ENCODE results near the gene PNMA8B.

PNMA8B gene

DNA sequence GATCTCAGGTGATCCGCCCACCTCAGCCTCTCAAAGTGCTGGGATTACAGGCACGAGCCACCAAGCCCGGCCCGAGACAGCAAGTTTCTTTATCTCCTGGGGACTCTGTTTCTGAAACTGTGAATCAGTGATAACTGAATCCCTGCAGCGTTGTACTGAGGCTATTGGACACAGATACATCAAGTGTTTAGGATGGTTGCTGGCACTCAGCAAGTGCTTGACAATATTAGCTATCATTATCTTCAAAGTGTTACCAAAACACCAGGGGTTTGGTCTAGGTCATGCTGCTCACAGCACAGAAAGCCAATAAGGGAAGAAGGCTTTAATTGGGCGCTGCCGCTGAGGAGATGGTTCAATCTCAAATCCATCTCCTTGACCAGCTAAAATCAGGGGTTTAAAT is 46.4 kb downstream of the PNMA8B start:
- ATAC-seq: no peak
- no peak for TF ChIP-seq RARB (CRISPR knock-in tag; IDR thresholded peaks at IDR 0.05)
- no peak for TF ChIP-seq ZFP30 (CRISPR knock-in tag; IDR thresholded peaks at IDR 0.05)
- no peak for TF ChIP-seq ZNF565 (CRISPR knock-in tag; conservative IDR thresholded peaks at IDR 0.05; ENCODE audit: low read depth)
- no peak for TF ChIP-seq CREB5 (CRISPR knock-in tag; IDR thresholded peaks at IDR 0.05; ENCODE audit: low read depth)
- TF ChIP-seq OSR1 (CRISPR knock-in tag; IDR thresholded peaks at IDR 0.05): no peak
- no peak for TF ChIP-seq ISL1 (CRISPR knock-in tag; IDR thresholded peaks at IDR 0.05)
- TF ChIP-seq CSRNP3 (CRISPR knock-in tag; IDR thresholded peaks at IDR 0.05): no peak
- TF ChIP-seq BACH2 (CRISPR knock-in tag; IDR thresholded peaks at IDR 0.05; ENCODE audit: borderline replicate concordance): no peak
- TF ChIP-seq PPARA (CRISPR knock-in tag; IDR thresholded peaks at IDR 0.05; ENCODE audit: borderline replicate concordance): no peak

DNA sequence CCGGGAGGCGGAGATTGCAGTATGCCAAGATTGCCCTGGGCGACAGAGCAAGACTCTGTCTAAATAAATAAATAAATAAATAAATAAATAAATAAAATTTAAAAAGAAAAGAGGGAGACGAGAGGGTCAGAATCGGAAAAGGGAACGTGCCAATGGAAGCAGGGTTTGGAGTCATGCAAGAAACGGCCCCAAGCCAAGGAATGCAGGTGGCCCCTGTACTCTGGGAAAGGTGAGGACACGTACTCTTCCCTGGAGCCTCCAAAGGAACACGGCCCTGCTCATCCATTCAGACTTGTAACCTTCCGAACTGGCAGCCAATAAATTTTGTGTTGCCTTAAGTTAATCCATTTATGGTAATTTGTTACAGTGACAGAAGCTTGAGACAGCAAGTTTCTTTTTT is 47.1 kb downstream of the PNMA8B start:
- ATAC-seq: no peak

DNA sequence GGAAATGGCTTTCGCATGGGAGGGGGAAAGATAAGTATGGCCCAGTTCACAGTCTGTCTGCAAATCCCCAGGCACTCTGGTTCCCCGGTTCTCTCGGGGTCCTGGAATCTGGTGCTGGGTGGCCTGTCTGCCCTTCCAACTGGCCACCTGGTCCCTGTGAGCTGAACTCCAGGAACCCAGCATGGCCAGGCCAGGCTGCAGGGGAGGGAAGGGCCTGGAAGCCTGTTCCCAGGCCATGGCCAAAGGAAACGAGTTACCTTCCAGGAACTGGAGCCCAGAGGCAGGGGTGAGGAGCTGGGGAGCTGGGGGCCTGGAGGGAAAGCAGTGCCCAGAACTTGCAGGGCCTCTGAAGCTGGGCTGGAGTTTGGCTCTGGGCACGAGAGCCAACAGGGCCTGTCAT is 47.8 kb downstream of the PNMA8B start:
- no peak for ATAC-seq
- no peak for TF ChIP-seq BACH2 (CRISPR knock-in tag; IDR thresholded peaks at IDR 0.05; ENCODE audit: borderline replicate concordance)
- TF ChIP-seq SNAI2 (CRISPR knock-in tag; IDR thresholded peaks at IDR 0.05): no peak
- TF ChIP-seq PPARA (CRISPR knock-in tag; IDR thresholded peaks at IDR 0.05; ENCODE audit: borderline replicate concordance): no peak
- no peak for TF ChIP-seq GLIS3 (CRISPR knock-in tag; IDR thresholded peaks at IDR 0.05)
- no peak for TF ChIP-seq ESRRG (CRISPR knock-in tag; IDR thresholded peaks at IDR 0.05)
- no peak for TF ChIP-seq CSDC2 (CRISPR knock-in tag; IDR thresholded peaks at IDR 0.05)
- no peak for TF ChIP-seq TOX (CRISPR knock-in tag; IDR thresholded peaks at IDR 0.05; ENCODE audit: borderline replicate concordance)
- TF ChIP-seq ARNTL (CRISPR knock-in tag; IDR thresholded peaks at IDR 0.05; ENCODE audit: borderline replicate concordance, low read depth): no peak
- no peak for TF ChIP-seq ZNF565 (CRISPR knock-in tag; conservative IDR thresholded peaks at IDR 0.05; ENCODE audit: low read depth)
- no peak for TF ChIP-seq RARB (CRISPR knock-in tag; IDR thresholded peaks at IDR 0.05)
- TF ChIP-seq, protein P1, sequence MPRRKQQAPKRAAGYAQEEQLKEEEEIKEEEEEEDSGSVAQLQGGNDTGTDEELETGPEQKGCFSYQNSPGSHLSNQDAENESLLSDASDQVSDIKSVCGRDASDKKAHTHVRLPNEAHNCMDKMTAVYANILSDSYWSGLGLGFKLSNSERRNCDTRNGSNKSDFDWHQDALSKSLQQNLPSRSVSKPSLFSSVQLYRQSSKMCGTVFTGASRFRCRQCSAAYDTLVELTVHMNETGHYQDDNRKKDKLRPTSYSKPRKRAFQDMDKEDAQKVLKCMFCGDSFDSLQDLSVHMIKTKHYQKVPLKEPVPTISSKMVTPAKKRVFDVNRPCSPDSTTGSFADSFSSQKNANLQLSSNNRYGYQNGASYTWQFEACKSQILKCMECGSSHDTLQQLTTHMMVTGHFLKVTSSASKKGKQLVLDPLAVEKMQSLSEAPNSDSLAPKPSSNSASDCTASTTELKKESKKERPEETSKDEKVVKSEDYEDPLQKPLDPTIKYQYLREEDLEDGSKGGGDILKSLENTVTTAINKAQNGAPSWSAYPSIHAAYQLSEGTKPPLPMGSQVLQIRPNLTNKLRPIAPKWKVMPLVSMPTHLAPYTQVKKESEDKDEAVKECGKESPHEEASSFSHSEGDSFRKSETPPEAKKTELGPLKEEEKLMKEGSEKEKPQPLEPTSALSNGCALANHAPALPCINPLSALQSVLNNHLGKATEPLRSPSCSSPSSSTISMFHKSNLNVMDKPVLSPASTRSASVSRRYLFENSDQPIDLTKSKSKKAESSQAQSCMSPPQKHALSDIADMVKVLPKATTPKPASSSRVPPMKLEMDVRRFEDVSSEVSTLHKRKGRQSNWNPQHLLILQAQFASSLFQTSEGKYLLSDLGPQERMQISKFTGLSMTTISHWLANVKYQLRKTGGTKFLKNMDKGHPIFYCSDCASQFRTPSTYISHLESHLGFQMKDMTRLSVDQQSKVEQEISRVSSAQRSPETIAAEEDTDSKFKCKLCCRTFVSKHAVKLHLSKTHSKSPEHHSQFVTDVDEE (CRISPR knock-in tag; IDR thresholded peaks at IDR 0.05): no peak
- TF ChIP-seq ZNF70 (CRISPR knock-in tag; IDR thresholded peaks at IDR 0.05): no peak
- TF ChIP-seq CSRNP3 (CRISPR knock-in tag; IDR thresholded peaks at IDR 0.05): no peak
- TF ChIP-seq ZFP30 (CRISPR knock-in tag; IDR thresholded peaks at IDR 0.05): no peak
- TF ChIP-seq PATZ1 (CRISPR knock-in tag; IDR thresholded peaks at IDR 0.05; ENCODE audit: borderline replicate concordance): no peak
- TF ChIP-seq ZC3H10 (CRISPR knock-in tag; IDR thresholded peaks at IDR 0.05): no peak

More for the DNA sequence above, 47.1 kb downstream of the PNMA8B start:
- TF ChIP-seq ZNF8 (CRISPR knock-in tag; IDR thresholded peaks at IDR 0.05) (no peak), BACH2 (CRISPR knock-in tag; IDR thresholded peaks at IDR 0.05; ENCODE audit: borderline replicate concordance) (no peak), TCF4 (CRISPR knock-in tag; IDR thresholded peaks at IDR 0.05; ENCODE audit: borderline replicate concordance) (no peak), ZFP30 (CRISPR knock-in tag; IDR thresholded peaks at IDR 0.05) (no peak), PPARA (CRISPR knock-in tag; IDR thresholded peaks at IDR 0.05; ENCODE audit: borderline replicate concordance) (no peak), CSDC2 (CRISPR knock-in tag; IDR thresholded peaks at IDR 0.05) (no peak), ZNF565 (CRISPR knock-in tag; conservative IDR thresholded peaks at IDR 0.05; ENCODE audit: low read depth) (no peak), SNAI2 (CRISPR knock-in tag; IDR thresholded peaks at IDR 0.05) (no peak), ESRRG (CRISPR knock-in tag; IDR thresholded peaks at IDR 0.05) (no peak)
